ENCODE measurements around the gene EFCAB12.
"Not testable (repeated sequence)": the region's sequence is repeated elsewhere in the genome, so short reads cannot be mapped to it uniquely, and the experiment has no call there.

The EFCAB12 gene

GRCh38 chr3:129421236-129421883 lies 7.1 kb downstream of the EFCAB12 start:
- no peak for DNase-seq (ENCODE audit: low read depth in 3 of 3, low spot score in 1 of 3)

DNA sequence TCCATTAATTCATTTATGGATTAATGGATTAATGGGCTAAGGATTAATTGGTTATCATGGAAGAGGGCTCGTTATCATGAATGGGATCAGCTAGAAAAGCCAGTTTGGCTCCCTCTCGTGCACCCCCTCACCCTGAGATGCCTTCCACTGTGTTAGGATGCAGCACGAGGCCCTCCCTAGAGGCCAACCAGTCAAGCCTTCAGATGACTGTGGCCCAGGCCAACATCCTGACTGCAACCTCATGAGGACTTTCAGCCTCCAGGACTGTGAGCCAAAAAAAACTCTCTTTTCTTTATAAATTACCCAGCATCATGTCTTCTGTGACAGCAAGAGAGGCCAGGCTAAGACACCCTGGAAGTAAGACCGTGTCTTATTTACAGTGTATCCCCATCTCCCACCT lies 9.0 kb downstream of the EFCAB12 start:
- no peak for DNase-seq (ENCODE audit: low read depth in 3 of 3, low spot score in 1 of 3)

- no peak for DNase-seq (ENCODE audit: low read depth in 3 of 3, low spot score in 1 of 3)
Measured at GRCh38 chr3:129418041-129418973, 10.1 kb downstream of the EFCAB12 start.

- DNase-seq (ENCODE audit: low read depth in 3 of 3, low spot score in 1 of 3): no peak
Measured at GRCh38 chr3:129417326-129417725, 11.1 kb downstream of the EFCAB12 start.

- no peak for DNase-seq (ENCODE audit: low read depth in 3 of 3, low spot score in 1 of 3)
Measured at GRCh38 chr3:129416415-129416814, 12.0 kb downstream of the EFCAB12 start.

- no peak for DNase-seq (ENCODE audit: low read depth in 3 of 3, low spot score in 1 of 3)
Measured at GRCh38 chr3:129415830-129416229, 12.6 kb downstream of the EFCAB12 start.

DNA sequence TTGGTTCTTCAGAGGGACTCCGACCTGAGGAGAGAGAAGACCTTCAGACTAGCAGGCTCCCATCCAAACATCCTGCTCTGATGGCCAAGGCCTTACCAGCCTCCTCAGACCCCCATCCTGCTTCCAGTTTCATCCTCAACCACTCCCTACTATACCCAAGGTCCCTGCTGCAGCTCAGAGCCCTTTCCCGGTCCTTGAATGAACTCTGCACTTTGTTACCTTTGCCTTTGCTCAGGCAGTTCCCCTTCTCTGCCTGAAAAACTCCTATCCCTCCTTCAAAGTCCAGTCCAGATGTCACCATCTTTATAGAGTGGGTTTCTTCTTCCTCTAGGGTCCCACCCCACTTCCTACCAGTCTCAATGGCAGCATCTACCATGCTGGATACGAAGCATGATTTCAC lies 13.1 kb downstream of the EFCAB12 start:
- no peak for DNase-seq (ENCODE audit: low read depth in 3 of 3, low spot score in 1 of 3)

GRCh38 chr3:129413687-129414506 lies 14.5 kb downstream of the EFCAB12 start:
- DNase-seq (ENCODE audit: low read depth in 3 of 3, low spot score in 1 of 3): no peak

- not testable (repeated sequence) for DNase-seq (ENCODE audit: low read depth in 3 of 3, low spot score in 1 of 3)
Measured at GRCh38 chr3:129413238-129413637, 15.2 kb downstream of the EFCAB12 start.

DNA sequence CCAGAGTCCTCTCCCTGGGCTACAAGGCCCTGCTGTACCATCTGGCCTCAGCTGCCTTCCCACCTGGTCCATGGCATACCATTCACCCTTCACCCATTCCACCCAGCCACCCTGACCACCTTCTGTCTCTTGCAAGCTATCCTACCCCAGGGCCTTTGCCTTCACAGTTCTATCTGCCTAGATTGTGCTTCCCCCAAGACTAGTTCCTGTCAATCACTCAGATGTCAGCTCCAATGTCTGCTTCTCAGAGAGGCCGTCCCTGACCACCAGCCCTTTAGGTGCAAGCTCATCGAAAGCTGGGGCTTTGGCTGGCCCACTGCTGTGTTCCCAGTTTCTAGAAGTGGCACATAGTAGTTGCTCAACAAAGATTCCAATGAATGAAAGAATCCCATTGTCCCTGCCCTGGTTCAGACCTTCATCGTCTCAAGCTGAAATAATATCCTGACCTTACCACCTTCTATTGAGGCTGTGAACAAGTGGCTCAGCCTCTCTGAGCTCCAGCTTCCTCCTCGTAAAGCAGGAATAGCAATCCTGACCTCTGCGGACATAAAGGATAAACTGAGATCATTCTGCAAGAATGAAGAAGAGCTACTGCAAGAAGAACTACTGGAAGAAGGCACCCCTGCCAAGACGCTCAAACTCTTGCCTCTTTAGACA lies 15.8 kb downstream of the EFCAB12 start:
- DNase-seq (ENCODE audit: low read depth in 3 of 3, low spot score in 1 of 3): no peak

- no peak for DNase-seq (ENCODE audit: low read depth in 3 of 3, low spot score in 1 of 3)
Measured at GRCh38 chr3:129410971-129411370, 17.5 kb downstream of the EFCAB12 start.

DNA sequence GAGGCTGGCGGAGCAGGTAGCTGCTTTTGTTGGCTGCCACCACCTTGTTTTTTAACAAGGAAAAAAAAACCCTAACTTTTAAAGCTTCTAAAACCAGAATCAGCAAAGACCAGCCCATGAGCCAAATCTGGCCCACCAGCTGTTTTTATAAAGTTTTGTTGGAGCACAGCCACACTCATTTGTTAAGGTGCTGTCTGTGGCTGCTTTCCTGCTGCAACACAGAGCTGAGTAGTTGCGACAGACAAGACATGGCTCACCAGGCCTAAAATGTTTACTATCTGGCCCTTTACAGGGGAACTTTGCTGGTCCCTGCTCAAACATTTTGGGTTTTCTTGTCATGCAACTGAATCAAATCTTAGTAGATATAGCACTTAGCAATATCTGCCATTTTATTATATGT lies 18.9 kb downstream of the EFCAB12 start:
- DNase-seq (ENCODE audit: low read depth in 3 of 3, low spot score in 1 of 3): no peak

- DNase-seq (ENCODE audit: low read depth in 3 of 3, low spot score in 1 of 3): no peak
Measured at GRCh38 chr3:129404610-129405009, 23.8 kb downstream of the EFCAB12 start.

DNA sequence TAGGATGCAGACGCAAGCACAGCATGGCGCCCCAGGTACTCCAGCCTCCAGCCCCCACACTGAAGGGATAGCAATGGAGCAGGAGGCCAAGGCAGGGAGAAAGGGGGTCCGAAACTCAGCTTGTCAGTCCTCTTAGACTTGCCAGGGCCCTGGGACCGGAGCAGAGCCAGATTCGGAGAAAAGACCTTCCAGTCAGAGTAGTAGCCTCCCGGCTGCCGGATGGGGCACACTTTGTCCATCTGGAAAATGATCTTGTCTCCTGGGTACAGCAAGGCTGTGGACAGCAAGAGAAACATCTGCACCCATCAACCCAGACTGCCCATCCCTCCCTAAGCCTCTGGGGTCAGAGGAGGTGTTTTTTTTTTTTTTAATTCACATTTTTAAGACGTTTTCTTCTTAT lies 24.3 kb downstream of the EFCAB12 start:
- no peak for DNase-seq (ENCODE audit: low read depth in 3 of 3, low spot score in 1 of 3)

GRCh38 chr3:129403450-129403849 lies 25.0 kb downstream of the EFCAB12 start:
- DNase-seq (ENCODE audit: low read depth in 3 of 3, low spot score in 1 of 3): no peak

DNA sequence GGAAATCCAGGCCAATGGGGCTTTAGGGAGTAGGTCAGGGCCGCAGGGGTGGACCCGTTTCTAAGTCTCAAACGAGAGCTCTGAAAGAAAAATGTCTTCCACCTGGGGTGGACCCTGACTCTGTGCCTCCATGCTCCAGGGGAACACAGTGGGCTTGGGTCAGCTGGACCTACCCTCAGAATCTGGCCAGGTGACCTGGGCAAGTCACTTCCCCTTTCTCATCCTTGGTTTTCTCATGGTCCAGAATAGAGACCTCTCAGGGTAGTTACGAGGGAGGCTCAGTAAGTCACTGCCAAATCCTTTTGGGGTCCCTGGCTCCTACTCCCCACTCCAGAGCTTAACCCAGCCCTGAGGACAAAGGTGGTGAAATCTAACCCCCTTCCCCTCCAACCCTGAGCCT lies 25.8 kb downstream of the EFCAB12 start:
- no peak for DNase-seq (ENCODE audit: low read depth in 3 of 3, low spot score in 1 of 3)

- DNase-seq (ENCODE audit: low read depth in 3 of 3, low spot score in 1 of 3): no peak
Measured at GRCh38 chr3:129402210-129402609, 26.2 kb downstream of the EFCAB12 start.

DNA sequence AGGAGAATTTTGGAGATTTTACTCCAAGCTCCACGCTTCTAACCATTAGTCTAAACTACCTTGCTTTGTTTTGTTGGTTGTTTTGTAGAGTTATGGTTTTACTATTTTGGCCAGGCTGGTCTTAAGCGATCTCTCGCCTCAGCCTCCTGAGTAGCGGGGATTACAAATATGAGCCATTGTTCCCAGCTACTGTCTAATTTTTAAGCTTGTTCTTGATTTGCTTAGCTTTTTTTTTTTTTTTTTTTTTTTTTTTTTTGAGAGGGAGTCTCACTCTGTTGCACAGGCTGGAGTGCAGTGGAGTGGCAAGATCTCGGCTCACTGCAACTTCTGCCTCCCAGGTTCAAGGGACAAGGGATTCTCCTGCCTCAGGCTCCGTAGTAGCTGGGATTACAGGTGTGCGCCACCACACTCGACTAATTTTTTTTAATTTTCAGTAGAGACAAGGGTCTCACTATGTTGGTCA lies 28.5 kb downstream of the EFCAB12 start:
- DNase-seq (ENCODE audit: low read depth in 3 of 3, low spot score in 1 of 3): no peak

GRCh38 chr3:129399145-129399894 lies 29.1 kb downstream of the EFCAB12 start:
- peak; percentile 21 to 40 (median 30) for DNase-seq (ENCODE audit: low read depth in 3 of 3, low spot score in 1 of 3)

DNA sequence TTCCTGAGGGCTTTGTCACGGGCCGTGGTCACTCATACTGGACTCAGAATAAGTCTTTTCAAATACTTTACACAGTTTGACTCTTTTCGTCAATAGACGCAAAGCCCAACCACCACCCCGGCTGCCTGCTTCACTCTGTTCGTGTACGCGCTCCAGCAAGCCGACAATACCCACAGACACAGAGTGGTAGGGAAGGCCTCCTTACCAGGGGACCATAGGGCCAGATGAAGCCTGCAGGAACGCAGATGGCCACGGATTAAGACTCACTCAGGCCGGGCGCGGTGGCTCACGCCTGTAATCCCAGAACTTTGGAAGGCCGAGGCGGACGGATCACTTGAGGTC lies 29.7 kb downstream of the EFCAB12 start:
- DNase-seq (ENCODE audit: low read depth in 3 of 3, low spot score in 1 of 3): no peak
